ENCODE data around the gene LRRIQ1.

The LRRIQ1 gene

GRCh38 chr12:85274315-85274651 lies 238.1 kb downstream of the LRRIQ1 start:
- no peak for DNase-seq (ENCODE audit: low spot score)
- in situ Hi-C loops (cut with MboI; ENCODE audit: low sequenced_read_pairs, unreplicated experiment) = no loop called here
- no peak for TF ChIP-seq CTCF (IDR thresholded peaks at IDR 0.05; ENCODE audit: borderline replicate concordance, control extremely low read depth, extremely low read depth, insufficient read depth, missing control alignments)

GRCh38 chr12:85275374-85275773 lies 239.2 kb downstream of the LRRIQ1 start:
- DNase-seq (ENCODE audit: low spot score) = no peak
- TF ChIP-seq CTCF (IDR thresholded peaks at IDR 0.05; ENCODE audit: borderline replicate concordance, control extremely low read depth, extremely low read depth, insufficient read depth, missing control alignments) = no peak
- in situ Hi-C loops (cut with MboI; ENCODE audit: low sequenced_read_pairs, unreplicated experiment) = no loop called here

GRCh38 chr12:85277191-85277590 lies 241.0 kb downstream of the LRRIQ1 start:
- no peak for DNase-seq (ENCODE audit: low spot score)
- TF ChIP-seq CTCF (IDR thresholded peaks at IDR 0.05; ENCODE audit: borderline replicate concordance, control extremely low read depth, extremely low read depth, insufficient read depth, missing control alignments) = no peak
- in situ Hi-C loops (cut with MboI; ENCODE audit: low sequenced_read_pairs, unreplicated experiment) = no loop called here

- in situ Hi-C loops (cut with MboI; ENCODE audit: low sequenced_read_pairs, unreplicated experiment) = no loop called here
- no peak for DNase-seq (ENCODE audit: low spot score)
- no peak for TF ChIP-seq CTCF (IDR thresholded peaks at IDR 0.05; ENCODE audit: borderline replicate concordance, control extremely low read depth, extremely low read depth, insufficient read depth, missing control alignments)
Measured at GRCh38 chr12:85277900-85278597, 241.9 kb downstream of the LRRIQ1 start.

- in situ Hi-C loops (cut with MboI; ENCODE audit: low sequenced_read_pairs, unreplicated experiment) = no loop called here
- TF ChIP-seq CTCF (IDR thresholded peaks at IDR 0.05; ENCODE audit: borderline replicate concordance, control extremely low read depth, extremely low read depth, insufficient read depth, missing control alignments) = no peak
- peak; percentile 28 for DNase-seq (ENCODE audit: low spot score)
Measured at GRCh38 chr12:85278598-85279448, 242.7 kb downstream of the LRRIQ1 start.

GRCh38 chr12:85279449-85280164 lies 243.5 kb downstream of the LRRIQ1 start:
- DNase-seq (ENCODE audit: low spot score) = peak; percentile 31
- no peak for TF ChIP-seq CTCF (IDR thresholded peaks at IDR 0.05; ENCODE audit: borderline replicate concordance, control extremely low read depth, extremely low read depth, insufficient read depth, missing control alignments)

More at GRCh38 chr12:85279449-85280164, 243.5 kb downstream of the LRRIQ1 start:
- in situ Hi-C loops (cut with MboI; ENCODE audit: low sequenced_read_pairs, unreplicated experiment) = no loop called here

Measured in GM13976 (cell line).